Parathyroid adenoma (tissue), 2 donors: ENCODE results near the gene KATNB1.

Experiments used
- H2AFZ ChIP-seq: fragments of 300-600 bp; sonication (generic); one replicate; pipeline ENCODE4 v1.7.0; 2017; ENCODE audit warnings: antibody characterized with exemption, mild to moderate bottlenecking
- H3K27ac ChIP-seq: fragments of 300-600 bp; sonication (generic); one replicate; pipeline ENCODE4 v1.7.0; 2017
- H3K27me3 ChIP-seq: fragments of 300-600 bp; sonication (generic); one replicate; pipeline ENCODE4 v1.7.0; 2017; ENCODE audit warnings: low read length; ENCODE audit not compliant: control insufficient read depth, insufficient read depth
- H3K36me3 ChIP-seq: fragments of 300-600 bp; sonication (generic); one replicate; pipeline ENCODE4 v1.7.0; 2017; ENCODE audit warnings: low read length; ENCODE audit not compliant: control insufficient read depth, insufficient read depth
- H3K4me1 ChIP-seq: fragments of 300-600 bp; sonication (generic); one replicate; pipeline ENCODE4 v1.7.0; 2017; ENCODE audit warnings: control low read depth
- H3K4me2 ChIP-seq: fragments of 300-600 bp; sonication (generic); one replicate; pipeline ENCODE4 v1.7.0; 2017; ENCODE audit warnings: low read length
- H3K4me3 ChIP-seq: fragments of 300-600 bp; sonication (generic); one replicate; pipeline ENCODE4 v1.7.0; 2017; ENCODE audit warnings: low read depth, low read length
- H3K79me2 ChIP-seq: fragments of 300-600 bp; sonication (generic); one replicate; pipeline ENCODE4 v1.7.0; 2017; ENCODE audit warnings: control low read depth
- H3K9ac ChIP-seq: fragments of 300-600 bp; sonication (generic); one replicate; pipeline ENCODE4 v1.7.0; 2017; ENCODE audit warnings: mild to moderate bottlenecking
- H3K9me3 ChIP-seq: fragments of 300-600 bp; sonication (generic); one replicate; pipeline ENCODE4 v1.7.0; 2017; ENCODE audit warnings: low read length; ENCODE audit not compliant: control insufficient read depth
- TF ChIP-seq, protein P1 (sequence below): fragments of 300-600 bp; sonication (generic); IDR thresholded peaks from one replicate; pipeline ENCODE4 v1.7.0; 2017; ENCODE audit warnings: antibody characterized with exemption, mild to moderate bottlenecking
- donor health status: primary hyperparathyroidism.

Gene KATNB1

DNA sequence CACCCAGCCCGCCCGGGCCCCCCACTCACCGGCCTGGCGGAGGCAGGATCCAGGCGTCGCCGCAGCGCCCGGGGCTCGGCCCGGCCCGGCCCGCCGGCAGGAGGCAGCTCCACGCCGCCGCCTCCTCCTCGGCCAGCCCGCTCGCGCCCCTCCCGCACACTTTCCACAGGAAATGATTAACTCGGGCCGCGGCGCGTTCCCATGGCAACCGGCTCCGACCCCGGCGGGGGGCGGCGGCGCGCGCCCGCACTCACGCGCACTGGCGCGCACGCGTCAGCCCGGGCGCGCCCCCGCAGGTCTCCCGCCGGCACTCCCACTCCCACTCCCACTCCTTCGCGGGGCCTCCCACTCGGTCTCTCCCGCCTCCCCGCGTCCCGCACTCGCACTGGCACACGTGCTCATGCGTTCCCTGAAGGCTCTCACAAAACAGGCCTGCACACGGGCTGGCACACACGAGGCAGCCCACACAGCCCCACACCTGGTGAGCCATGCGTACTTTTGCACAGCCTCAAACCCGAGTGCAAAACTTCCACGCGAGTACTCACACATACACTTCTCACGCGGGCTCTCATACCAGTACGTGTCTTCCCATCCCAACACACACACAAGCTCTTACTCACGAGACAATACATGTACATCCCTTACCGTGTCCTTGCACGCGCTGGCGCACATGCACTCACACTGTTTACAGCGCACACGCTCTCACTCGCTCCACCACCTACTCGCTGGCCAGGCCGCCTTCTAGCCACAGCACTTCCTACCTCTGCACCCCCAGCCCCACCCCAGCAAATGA is 67.0 kb downstream of the KATNB1 start, which contains the start of gene KIFC3:
KIFC3 (minus strand) TSS at position 151 of the 793 bp plus-strand sequence. CDS start 4,248 bp downstream, outside the sequence.
- H3K9me3 ChIP-seq: no peaks in the 10 kb centered on the region
- peaks cover 7% of the 10 kb centered on the region for H3K4me1 ChIP-seq
- peak within 1 kb of the TSS; percentile 85 for H2AFZ ChIP-seq
- no peaks in the 10 kb centered on the region for H3K36me3 ChIP-seq
- H3K4me2 ChIP-seq: peak within 1 kb of the TSS; percentile 72
- H3K4me3 ChIP-seq: peak within 1 kb of the TSS; percentile 62
- TF ChIP-seq, protein P1, sequence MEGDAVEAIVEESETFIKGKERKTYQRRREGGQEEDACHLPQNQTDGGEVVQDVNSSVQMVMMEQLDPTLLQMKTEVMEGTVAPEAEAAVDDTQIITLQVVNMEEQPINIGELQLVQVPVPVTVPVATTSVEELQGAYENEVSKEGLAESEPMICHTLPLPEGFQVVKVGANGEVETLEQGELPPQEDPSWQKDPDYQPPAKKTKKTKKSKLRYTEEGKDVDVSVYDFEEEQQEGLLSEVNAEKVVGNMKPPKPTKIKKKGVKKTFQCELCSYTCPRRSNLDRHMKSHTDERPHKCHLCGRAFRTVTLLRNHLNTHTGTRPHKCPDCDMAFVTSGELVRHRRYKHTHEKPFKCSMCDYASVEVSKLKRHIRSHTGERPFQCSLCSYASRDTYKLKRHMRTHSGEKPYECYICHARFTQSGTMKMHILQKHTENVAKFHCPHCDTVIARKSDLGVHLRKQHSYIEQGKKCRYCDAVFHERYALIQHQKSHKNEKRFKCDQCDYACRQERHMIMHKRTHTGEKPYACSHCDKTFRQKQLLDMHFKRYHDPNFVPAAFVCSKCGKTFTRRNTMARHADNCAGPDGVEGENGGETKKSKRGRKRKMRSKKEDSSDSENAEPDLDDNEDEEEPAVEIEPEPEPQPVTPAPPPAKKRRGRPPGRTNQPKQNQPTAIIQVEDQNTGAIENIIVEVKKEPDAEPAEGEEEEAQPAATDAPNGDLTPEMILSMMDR: no peak
- no peaks in the 10 kb centered on the region for H3K79me2 ChIP-seq
- H3K27me3 ChIP-seq: no peaks in the 10 kb centered on the region
- peak within 1 kb of the TSS; percentile 48 for H3K27ac ChIP-seq
- H3K9ac ChIP-seq: peak within 1 kb of the TSS; percentile 4

DNA sequence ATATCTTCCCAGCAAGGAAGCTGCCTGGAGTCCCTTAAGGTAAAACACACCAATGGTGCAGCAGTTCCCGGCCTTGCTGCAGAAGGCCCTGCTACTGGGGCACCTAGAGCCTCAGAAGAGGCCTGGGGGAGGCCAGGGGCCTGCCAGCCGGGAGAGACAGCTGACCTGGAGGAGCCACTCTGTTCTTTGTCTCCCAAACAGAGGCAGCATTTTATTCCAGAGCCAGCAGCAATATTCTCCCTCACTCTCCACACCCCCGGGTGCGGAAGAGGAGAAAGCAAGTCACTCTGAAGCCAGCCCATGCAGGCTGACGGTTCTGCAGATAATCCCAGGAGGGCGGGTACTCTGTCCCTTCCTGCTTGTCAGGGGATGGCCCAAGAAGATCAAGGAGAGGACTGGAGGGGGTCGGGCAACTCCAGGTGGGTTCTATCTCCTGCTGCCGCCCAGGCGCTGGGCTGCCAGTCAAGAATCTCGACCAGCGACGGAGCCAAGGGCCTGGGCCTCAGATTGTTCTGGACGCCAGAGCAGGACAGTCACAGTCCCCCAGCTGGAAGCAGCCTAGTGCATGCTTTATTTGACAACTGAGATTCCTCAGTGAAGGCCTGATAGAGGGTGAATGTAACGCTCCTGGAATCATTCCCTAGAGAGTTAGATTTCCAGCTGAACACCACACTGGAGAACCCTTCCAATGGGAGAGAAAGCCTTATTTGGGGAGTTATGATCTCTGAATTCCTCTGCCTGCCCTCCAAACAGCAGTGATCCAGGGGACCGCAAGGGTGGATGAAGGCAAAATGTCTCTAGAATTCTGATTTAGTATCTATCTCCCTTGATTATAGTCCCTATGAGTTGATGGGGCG is 67.8 kb downstream of the KATNB1 start:
- TF ChIP-seq, protein P1: no peak
- Histone ChIP-seq H3K79me2 (no peaks in the 10 kb centered on the region), H3K36me3 (no peaks in the 10 kb centered on the region), H3K4me3 (peak overlapping the region; percentile 51), H3K27me3 (no peaks in the 10 kb centered on the region), H3K4me1 (peaks cover 4% of the 10 kb centered on the region), H3K27ac (peak overlapping the region; percentile 25), H3K9me3 (no peaks in the 10 kb centered on the region), H3K4me2 (no peak overlapping the region), H2AFZ (peak overlapping the region; percentile 85), H3K9ac (no peak overlapping the region)

DNA sequence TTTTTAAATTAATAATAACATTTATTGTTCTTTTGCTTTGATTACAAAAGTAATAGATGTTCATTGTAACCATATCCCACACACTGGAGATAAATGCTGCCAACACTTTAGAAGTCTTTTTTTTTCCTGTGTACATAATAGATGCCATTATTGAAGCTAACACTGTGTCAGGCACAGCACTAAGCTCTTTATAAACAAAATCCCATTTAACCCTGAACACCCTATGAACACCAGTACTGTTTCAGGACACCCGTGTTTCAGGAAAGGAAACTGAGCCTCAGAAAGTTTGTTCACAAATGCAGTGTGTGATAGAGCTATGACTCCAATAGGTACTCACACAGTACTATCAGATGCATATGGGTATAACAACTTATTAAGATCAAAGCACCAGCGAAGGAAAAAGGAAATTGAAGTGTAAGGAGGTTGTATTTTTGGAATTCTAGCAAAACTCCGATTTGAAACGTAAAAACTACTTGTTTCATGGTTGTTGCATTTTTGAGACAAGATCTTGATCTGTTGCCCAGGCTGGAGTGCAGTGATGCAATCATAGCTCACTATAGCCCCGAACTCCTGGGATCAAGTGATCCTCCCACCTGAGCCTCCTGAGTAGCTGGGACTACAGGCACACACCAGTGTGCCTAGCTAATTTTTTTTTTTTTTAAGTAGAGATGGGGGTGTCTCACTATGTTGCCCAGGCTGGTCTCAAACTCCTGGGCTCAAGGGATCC is 68.7 kb downstream of the KATNB1 start:
- H2AFZ ChIP-seq: no peak overlapping the region
- no peaks in the 10 kb centered on the region for H3K9me3 ChIP-seq
- TF ChIP-seq, protein P1: no peak
- no peaks in the 10 kb centered on the region for H3K36me3 ChIP-seq
- no peak overlapping the region for H3K4me3 ChIP-seq
- no peaks in the 10 kb centered on the region for H3K27me3 ChIP-seq
- no peak overlapping the region for H3K9ac ChIP-seq
- H3K4me2 ChIP-seq: no peak overlapping the region
- no peak overlapping the region for H3K27ac ChIP-seq
- H3K79me2 ChIP-seq: no peaks in the 10 kb centered on the region
- peaks cover 7% of the 10 kb centered on the region for H3K4me1 ChIP-seq

GRCh38 chr16:57805176-57805575 is 69.6 kb downstream of the KATNB1 start:
- Histone ChIP-seq H3K9ac (no peak overlapping the region), H3K4me2 (no peak overlapping the region), H3K79me2 (no peaks in the 10 kb centered on the region), H3K9me3 (no peaks in the 10 kb centered on the region), H3K4me3 (no peak overlapping the region), H3K4me1 (peaks cover 11% of the 10 kb centered on the region), H2AFZ (no peak overlapping the region), H3K27me3 (no peaks in the 10 kb centered on the region), H3K36me3 (no peaks in the 10 kb centered on the region), H3K27ac (no peak overlapping the region)
- TF ChIP-seq, protein P1: no peak
